T47D (cell line): ENCODE data around the gene EXT2.

Experiments
- DNase-seq, 2 experiments: peaks; one replicate each; pipeline versions ENCODE4 v3.0.0 to v3.0.0-alpha.2; 2011 to 2012; ENCODE audit warnings: low read depth in 1 of 2, low spot score in 1 of 2
- JUND ChIP-seq: IDR thresholded peaks from 2 replicates; pipeline ENCODE4 v1.6.1; 2012; ENCODE audit warnings: low read depth
- in situ Hi-C: cut with HindIII; loops from 2 replicates; pipeline ENCODE4 v1.10.0; 2016; ENCODE audit warnings: low sequenced_read_pairs, low pct_unique_long_range_greater_than_20kb

EXT2 gene

DNA sequence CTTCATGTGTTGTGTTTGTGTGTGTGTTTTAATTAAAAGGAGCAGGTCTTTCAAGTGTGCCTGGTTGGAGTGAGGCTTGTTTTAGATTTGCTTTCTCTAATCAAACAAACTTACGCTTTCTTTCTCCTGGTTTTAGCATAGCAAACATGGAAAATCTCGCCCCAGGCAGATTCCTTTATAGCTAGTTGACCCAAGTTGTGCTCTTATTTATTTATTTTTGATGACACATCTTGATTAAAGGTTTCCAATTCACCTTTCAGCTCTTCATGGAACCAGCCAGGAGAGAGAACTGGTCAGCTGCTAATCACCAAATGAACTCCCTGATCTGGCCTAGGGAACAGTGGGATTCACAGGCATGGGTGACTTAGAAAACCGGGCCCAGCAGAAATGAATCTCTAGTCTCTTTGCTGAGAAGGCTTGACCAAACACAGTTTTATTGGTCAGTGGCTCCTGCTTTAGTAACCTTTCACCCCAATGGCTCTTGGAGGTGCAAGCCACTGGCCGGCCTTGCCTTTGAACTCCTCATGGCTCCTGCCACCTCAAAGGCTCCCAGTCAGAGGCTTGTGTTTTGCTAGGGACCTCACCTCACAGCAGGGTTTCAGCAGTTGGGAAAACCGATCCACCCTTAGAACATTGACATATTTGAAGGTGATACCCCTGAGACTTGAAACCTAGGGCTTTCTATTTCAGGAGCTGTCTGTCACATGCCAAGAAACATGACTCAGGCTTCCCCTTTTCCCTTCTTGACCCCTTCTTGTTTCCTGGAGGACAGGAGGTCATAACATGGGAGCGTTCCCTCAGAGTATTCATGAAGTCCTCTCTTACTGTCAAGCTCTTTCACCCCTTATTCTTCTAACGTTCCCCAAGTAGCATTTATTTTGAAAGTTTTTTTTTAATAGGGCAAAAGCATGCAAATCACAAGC, 48.8 kb downstream of the EXT2 start:
- DNase-seq = peak in 1 of 2 experiments; percentile 96
- in situ Hi-C loops = no loop called here
- TF ChIP-seq JUND = peak; percentile 23; the same call in 1 of the 2 replicates

DNA sequence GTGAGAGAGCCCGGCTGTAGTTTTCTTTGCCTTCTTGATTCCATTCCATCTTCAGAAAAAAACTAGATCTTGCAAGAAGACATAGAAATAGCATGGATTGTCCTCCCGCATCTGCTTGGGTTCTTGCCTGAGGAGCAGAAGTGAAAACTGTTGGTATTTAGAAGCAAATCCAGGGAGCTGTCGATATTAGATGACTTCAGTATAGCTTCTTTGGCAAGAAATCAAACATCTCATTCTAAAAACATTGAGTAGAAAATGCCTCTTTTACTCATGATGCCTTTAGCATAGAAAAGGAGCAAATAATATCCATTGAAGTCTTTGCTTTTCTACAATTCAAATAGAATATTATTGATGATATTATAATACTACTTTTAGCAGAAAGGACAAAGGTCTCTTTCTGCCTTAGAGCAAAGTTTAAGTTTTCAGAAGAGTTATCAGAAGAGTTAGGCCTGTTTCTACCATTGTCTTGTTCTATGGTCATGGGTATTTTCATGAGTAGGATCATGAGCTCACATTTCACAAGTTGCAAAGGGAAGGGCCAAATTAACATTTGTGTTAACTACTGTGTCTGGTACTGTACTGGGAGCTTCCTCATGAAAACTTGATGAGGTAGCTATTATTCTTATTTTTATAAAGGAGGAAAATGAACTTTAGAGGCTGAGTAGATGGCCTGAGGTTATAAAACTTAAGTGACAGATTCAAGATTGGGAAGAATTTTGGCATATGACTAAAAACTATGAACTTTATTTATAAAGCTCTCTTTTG, 49.7 kb downstream of the EXT2 start:
- no peak for TF ChIP-seq JUND
- DNase-seq = no peak
- in situ Hi-C loops = no loop called here

DNA sequence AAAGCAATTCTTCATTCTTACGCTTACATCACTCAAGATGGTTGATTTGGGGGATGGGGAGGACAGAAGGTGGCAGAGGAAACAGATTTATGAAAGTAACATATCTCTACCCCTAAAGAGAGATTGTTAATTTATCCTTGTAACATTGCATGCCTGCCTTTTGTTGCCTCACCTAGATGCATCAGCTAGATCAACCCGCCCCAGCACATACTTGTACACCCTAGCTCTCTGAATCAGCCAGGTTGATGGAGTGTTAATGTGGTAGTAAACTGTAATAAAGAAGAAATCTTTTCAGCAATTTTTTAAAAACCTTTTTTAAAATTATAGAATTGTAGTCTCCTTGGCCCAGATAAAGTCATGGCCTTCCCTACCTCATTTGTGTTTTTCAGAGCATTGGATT, 51.5 kb downstream of the EXT2 start:
- no peak for TF ChIP-seq JUND
- DNase-seq = no peak
- in situ Hi-C loops = no loop called here

GRCh38 chr11:44147751-44148150, 52.3 kb downstream of the EXT2 start:
- no peak for TF ChIP-seq JUND
- in situ Hi-C loops = no loop called here
- no peak for DNase-seq

- in situ Hi-C loops = no loop called here
- DNase-seq = no peak
- TF ChIP-seq JUND = no peak
Observed at GRCh38 chr11:44149651-44150050, 54.2 kb downstream of the EXT2 start.

DNA sequence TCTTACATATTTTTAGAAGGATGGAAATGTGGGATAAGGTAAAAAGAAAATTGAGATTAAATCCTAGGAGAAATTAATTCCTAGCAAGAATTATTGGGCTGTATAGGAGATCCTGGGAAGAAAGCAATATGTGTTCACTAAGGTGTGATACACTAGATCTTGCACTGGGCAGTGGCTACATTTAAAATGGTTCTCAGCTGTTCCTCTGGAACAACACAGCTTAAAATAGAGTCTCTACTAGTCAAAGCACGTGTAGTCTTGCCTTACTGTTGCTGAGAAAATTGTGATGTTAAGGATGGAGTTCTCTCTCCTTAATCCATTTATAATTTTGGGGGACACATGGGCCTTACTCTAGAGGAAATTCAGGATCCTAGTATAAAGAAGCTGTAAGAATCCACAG, 54.9 kb downstream of the EXT2 start:
- no peak for DNase-seq
- TF ChIP-seq JUND = no peak
- in situ Hi-C loops = no loop called here

DNA sequence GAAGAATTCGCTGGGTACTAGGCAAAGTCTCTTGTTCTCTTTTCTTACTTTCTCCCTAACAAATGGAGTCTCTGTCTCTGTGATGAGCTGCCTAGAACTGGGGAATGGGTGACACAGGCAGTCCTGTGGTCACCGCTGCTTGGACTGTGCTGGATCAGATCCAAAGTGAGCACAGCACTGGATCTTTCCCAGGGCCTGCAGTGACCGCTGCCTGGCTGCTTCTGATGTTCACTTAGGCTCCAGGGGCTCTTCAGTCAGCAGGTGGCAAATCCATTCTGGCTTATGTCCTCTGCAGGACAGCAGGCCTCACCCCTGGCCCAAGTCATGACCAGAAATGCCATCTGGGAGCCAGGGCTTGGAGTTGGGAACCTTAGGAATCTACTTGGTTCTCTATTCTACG, 61.5 kb downstream of the EXT2 start:
- no peak for DNase-seq
- in situ Hi-C loops = no loop called here
- TF ChIP-seq JUND = no peak

- DNase-seq = no peak
- in situ Hi-C loops = no loop called here
Observed at GRCh38 chr11:44158384-44158783, 62.9 kb downstream of the EXT2 start.

DNA sequence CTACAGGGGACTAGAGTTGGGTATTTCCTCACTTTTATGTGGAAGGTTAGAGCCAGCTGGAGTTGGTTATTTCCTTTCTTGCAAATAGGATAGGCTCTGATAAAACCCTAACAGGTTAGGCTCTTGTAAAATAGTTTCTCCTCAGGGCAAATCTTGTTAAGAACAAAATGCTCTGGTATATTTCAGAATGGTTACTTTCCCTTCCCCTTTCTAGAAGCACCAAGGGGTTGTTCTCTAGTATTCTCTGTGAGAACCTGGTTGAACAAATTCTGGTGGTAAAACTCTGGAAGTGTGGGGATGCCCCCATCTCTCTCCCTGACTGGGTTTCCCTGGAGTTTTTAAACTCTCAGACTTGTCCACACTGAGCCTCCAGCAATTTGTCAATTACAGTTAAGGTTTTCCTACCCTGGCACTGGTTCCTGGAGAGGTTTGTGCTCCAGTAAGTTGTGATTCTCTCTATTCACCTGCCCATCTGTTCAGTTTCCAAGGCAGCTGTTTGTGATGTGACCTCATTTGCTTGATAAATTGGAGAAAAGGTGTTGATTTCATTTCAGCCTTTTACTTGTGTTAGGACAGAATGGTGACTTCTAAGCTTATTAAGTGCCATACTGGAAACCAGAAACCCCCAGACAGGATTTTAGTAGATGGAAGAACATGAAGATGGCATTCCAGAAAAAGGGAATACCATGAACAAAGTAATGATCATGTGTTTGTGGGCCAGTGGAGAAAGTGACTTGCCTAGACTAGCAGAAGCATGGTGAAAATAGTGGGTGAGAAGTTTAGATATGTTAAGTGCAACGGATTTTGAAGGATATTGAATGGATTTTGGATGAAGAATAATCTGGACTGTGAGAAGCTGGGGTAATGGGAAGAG, 64.6 kb downstream of the EXT2 start:
- DNase-seq = no peak
- no peak for TF ChIP-seq JUND
- in situ Hi-C loops = no loop called here

More at GRCh38 chr11:44158384-44158783, 62.9 kb downstream of the EXT2 start:
- no peak for TF ChIP-seq JUND

GRCh38 chr11:44162004-44162403, 66.5 kb downstream of the EXT2 start:
- in situ Hi-C loops = no loop called here
- DNase-seq = no peak
- no peak for TF ChIP-seq JUND

- no peak for TF ChIP-seq JUND
- no peak for DNase-seq
- in situ Hi-C loops = no loop called here
Observed at GRCh38 chr11:44162662-44163061, 67.2 kb downstream of the EXT2 start.

- TF ChIP-seq JUND = no peak
- DNase-seq = no peak
- in situ Hi-C loops = no loop called here
Observed at GRCh38 chr11:44165432-44165831, 70.0 kb downstream of the EXT2 start.
